HG03097 (cell line): Measurements from ENCODE around the gene RAB3B.
A peak's percentile ranks its signal among the peaks of the same experiment; 100 is the strongest.
"Not testable (repeated sequence)": the region's sequence is repeated elsewhere in the genome, so short reads cannot be mapped to it uniquely, and the experiment has no call there.

ENCODE experiments used
- ATAC-seq: cut with Tn5 transposase; IDR thresholded peaks from one replicate; pipeline ENCODE4 v1.9.1; 2021; ENCODE audit not compliant: unreplicated experiment, low FRiP score

Gene RAB3B

GRCh38 chr1:51990478-51990965 lies at the start of gene RAB3B:
Gene RAB3B, minus strand, starts transcription at chr1:51990700. Its CDS starts 13,583 bp downstream, at chr1:51977117.
- ATAC-seq = no peak

GRCh38 chr1:52037909-52038308 lies 47.4 kb upstream of the RAB3B start:
- no peak for ATAC-seq

- no peak for ATAC-seq
These were observed 46.9 kb upstream of the RAB3B start for GRCh38 chr1:52037402-52037814.

- ATAC-seq = no peak
These were observed 43.5 kb upstream of the RAB3B start for GRCh38 chr1:52034050-52034384.

- peak; percentile 76 for ATAC-seq
These were observed 42.9 kb upstream of the RAB3B start, which contains the start of gene KTI12 for GRCh38 chr1:52033190-52034049. Gene KTI12, minus strand, starts transcription at chr1:52033810. Its CDS starts 49 bp downstream, at chr1:52033761.

- no peak for ATAC-seq
These were observed 42.3 kb upstream of the RAB3B start for GRCh38 chr1:52032785-52033131.

- ATAC-seq = no peak
These were observed 41.8 kb upstream of the RAB3B start for GRCh38 chr1:52032124-52032784.

- not testable (repeated sequence) for ATAC-seq
These were observed 38.3 kb upstream of the RAB3B start for GRCh38 chr1:52028839-52029238.

GRCh38 chr1:52028328-52028727 lies 37.8 kb upstream of the RAB3B start:
- no peak for ATAC-seq

- no peak for ATAC-seq
These were observed 35.8 kb upstream of the RAB3B start for GRCh38 chr1:52026278-52026677.

- ATAC-seq = no peak
These were observed 31.6 kb upstream of the RAB3B start for GRCh38 chr1:52022133-52022532.

- no peak for ATAC-seq
These were observed 17.7 kb upstream of the RAB3B start for GRCh38 chr1:52008071-52008809.

- no peak for ATAC-seq
These were observed 16.9 kb upstream of the RAB3B start for GRCh38 chr1:52007215-52008002.

- not testable (repeated sequence) for ATAC-seq
These were observed 15.6 kb upstream of the RAB3B start for GRCh38 chr1:52006081-52006553.

- ATAC-seq = not testable (repeated sequence)
These were observed 15.0 kb upstream of the RAB3B start for GRCh38 chr1:52005548-52005947.

GRCh38 chr1:52003877-52004276 lies 13.4 kb upstream of the RAB3B start:
- ATAC-seq = no peak

- ATAC-seq = peak; percentile 89
These were observed 11.8 kb upstream of the RAB3B start for GRCh38 chr1:52002038-52002917.

- ATAC-seq = no peak
These were observed 8.2 kb upstream of the RAB3B start for GRCh38 chr1:51998701-51999100.

GRCh38 chr1:51997974-51998382 lies 7.5 kb upstream of the RAB3B start:
- no peak for ATAC-seq
